Body of pancreas (tissue), 4 donors: ENCODE results near the gene GUCY2D.

Experiments
- POLR2A ChIP-seq, 3 donors: fragments of 450-650 bp; IDR thresholded peaks; one replicate each; pipeline ENCODE4 v1.6.1; 2016; ENCODE audit warnings: antibody characterized with exemption in 3 of 3, mild to moderate bottlenecking in 2 of 3
- TF ChIP-seq, protein P1 (sequence below), 7 experiments: fragments of 450-650 bp in 4 of 7; fragments of 200-600 bp in 3 of 7; sonication (generic) in 3 of 7; IDR thresholded peaks; one replicate each; pipeline ENCODE4 v1.5.1; 2016 to 2019; ENCODE audit warnings: antibody characterized with exemption in 7 of 7

DNA sequence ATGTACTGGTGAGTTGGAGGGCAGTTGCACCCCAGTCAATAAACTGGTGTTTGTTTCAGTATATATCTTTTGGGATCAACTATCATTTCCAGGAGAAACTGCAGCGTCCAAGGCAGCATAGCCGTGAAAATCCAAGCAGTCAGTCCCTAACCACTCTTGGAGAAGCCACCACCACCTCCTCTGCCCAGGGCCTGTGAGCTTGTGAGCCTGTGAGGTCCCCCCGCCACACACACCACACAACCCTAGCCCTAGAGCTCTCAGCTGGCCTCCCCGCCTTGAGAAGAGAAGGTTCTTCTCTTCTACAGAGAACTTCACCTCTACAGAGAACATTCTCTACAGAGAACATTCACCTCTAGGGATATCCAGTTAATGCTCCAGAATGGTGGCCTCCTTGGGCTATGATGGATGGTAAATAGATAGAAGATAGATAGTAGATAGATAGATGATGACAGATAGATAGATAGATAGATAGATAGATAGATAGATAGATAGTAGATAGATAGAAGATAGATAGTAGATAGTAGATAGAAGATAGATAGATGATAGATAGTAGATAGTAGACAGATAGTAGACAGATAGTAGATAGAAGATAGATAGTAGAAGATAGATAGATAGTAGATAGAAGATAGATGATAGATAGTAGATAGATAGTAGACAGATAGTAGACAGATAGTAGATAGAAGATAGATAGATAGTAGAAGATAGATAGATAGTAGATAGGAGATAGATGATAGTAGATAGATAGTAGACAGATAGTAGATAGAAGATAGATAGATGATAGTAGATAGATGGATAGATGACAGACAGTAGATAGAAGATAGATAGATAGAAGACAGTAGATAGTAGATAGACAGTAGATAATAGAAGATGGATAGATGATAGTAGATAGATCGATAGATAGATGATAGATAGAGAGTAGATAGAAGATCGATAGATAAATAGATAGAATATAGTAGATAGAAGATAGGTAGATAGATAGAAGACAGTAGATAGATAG lies 50.1 kb downstream of the GUCY2D start:
- TF ChIP-seq POLR2A (IDR thresholded peaks at IDR 0.05) = no peak
- TF ChIP-seq, protein P1, sequence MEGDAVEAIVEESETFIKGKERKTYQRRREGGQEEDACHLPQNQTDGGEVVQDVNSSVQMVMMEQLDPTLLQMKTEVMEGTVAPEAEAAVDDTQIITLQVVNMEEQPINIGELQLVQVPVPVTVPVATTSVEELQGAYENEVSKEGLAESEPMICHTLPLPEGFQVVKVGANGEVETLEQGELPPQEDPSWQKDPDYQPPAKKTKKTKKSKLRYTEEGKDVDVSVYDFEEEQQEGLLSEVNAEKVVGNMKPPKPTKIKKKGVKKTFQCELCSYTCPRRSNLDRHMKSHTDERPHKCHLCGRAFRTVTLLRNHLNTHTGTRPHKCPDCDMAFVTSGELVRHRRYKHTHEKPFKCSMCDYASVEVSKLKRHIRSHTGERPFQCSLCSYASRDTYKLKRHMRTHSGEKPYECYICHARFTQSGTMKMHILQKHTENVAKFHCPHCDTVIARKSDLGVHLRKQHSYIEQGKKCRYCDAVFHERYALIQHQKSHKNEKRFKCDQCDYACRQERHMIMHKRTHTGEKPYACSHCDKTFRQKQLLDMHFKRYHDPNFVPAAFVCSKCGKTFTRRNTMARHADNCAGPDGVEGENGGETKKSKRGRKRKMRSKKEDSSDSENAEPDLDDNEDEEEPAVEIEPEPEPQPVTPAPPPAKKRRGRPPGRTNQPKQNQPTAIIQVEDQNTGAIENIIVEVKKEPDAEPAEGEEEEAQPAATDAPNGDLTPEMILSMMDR (IDR thresholded peaks at IDR 0.05) = no peak
